NCI-H1436 treated with DMSO at 0.1 percent for 48 hours (cell line): ENCODE data around the gene RFC2.
"Not testable (repeated sequence)": the region's sequence is repeated elsewhere in the genome, so short reads cannot be mapped to it uniquely, and the experiment has no call there.

Experiments used
- DNase-seq: peaks from one replicate; lab custom pipeline; 2025; lab: John Stamatoyannopoulos, UW

The RFC2 gene

DNA sequence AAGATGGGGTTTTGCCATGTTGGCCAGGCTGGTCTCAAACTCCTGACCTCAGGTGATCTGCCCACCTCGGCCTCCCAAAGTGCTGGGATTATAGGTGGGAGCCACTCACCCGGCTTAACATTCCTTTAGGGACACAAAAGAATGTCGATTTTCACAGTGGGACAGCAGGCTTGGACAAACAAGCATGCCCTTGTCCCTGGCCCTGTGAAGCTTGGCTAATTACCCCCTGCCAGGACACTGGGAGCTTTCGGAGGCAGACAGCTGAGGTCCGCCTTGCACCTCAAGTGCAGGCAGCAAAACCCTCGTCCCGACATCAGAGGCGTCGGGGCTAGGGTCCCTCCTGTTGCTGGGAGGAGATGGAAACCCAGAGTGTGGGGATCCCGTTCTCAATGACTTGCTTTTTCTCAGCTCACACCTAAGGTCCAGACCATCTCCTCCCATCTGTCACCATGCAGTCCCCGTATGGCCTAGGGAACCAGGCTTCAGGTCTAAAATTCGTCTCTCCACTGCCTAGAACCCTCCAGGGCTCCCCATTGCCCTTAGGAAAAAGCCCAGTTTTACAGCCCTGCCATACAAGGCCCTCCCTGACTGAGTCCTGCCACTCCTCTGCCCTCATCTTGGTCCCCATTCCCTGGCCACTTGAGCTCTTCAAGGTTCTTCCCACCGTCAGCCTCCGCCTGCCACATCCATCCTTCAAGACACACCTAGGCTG is 28.7 kb upstream of the RFC2 start:
- no peak for DNase-seq

DNA sequence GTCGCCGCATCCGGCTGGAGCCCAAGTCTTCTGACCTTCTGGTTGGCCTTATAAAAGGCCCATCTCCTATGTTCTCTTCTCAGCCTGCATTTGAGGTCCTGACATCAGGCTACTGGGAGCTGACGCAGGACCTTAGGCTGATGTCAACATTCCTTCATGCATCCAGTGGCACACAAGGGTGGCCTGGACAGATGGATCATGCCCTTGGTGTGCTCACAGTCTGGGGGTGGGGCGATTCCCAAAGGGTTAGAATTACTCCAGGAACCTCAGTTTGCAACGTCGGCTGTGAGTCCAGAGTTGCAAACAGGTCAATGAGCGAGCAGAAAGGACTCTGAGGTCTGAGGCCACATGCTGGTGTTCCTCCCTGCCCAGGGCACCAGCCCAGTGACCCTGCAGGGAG is 26.8 kb upstream of the RFC2 start:
- DNase-seq: no peak

DNA sequence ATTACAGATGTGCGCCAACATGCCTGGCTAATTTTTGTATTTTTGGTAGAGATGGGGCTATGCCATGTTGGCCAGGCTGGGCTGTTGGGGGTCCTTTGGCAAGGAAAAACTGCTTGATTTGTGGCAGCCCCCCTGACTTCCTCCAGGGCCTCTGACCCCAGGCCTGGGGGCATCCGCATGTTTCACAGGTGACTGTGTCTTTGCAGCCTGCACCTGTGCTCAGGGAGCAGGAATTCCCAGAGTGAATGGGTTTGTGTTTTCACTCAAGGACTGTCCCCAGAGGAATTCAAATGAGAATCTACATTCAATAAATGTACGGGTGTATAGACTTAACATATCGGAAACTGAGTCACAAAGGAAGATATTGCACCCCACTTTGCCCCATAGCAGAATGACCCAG is 23.4 kb upstream of the RFC2 start:
- no peak for DNase-seq

DNA sequence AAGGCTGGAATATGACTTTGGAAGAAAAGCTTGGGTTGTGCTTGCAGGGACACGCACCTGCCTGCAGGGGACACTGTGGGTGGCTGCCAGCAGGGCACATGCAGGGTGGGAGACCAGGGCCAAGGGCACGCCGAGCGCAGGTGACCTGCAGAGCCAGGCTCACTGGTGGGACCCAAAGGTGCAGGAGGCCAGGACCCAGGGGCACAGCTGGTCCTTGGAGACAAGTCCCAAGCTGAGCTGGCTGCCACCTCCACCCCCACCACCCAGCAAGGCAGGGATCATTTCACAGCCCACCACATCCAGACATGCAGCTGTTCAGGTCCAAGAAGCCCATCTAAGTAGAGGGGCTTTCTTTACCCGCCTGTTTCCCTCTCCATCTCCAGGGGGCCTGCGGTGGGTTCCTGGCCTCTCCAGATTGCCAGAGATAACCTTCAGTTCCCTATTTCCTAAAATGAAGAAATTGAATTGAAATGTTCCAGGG is 21.2 kb upstream of the RFC2 start:
- DNase-seq: no peak

DNA sequence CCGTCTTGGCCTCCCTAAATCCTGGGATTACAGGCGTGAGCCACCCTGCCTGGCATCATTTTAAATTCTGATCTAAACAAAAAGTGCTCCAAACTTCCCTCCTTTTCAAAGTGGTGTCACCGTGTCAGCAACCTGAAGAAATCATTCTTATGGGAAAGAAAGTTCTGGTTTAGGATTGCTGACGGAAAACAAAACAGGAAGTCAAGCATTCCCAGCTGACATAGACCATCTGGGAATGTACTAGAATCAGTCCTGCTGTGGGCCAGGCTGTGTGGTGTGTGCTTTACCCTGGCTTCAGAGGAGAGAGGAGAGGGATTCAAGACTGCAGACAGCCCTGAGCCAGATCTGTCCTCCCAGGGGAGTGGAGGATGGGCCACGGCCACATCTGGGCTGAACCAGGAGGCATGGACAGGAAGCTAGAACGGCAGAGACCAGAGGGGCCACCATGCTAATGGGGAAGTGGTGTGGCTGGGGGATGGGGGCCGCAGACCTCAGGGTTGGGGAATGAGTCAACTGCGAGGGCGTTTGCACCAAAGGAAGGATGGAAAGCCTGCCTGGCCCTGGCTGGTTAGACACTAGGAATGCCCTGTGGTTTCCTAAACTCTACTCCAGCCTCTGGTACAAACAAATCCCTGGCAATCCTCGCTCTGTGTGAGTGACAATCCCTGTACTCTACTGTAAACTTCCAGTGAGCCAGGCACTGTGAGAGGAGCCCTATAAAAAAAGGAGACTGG is 18.3 kb upstream of the RFC2 start:
- no peak for DNase-seq

DNA sequence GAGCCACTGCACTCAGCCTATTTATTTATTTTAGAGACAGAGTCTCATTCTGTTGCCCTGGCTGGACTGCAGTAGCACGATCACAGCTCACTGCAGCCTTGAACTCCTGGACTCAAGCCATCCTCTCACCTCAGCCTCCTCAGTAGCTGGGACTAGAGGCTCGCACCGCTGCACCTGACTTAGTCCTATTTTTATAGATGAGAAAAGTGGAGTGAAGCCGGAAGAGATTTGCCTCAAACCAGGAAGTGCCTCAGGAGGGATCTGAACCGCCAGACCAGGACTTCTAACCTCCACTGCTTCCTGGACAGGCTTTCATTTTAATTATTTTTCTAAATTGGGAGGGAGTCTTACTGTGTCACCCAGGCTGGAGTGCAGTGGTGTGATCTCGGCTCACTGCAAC is 17.5 kb upstream of the RFC2 start:
- DNase-seq: no peak

DNA sequence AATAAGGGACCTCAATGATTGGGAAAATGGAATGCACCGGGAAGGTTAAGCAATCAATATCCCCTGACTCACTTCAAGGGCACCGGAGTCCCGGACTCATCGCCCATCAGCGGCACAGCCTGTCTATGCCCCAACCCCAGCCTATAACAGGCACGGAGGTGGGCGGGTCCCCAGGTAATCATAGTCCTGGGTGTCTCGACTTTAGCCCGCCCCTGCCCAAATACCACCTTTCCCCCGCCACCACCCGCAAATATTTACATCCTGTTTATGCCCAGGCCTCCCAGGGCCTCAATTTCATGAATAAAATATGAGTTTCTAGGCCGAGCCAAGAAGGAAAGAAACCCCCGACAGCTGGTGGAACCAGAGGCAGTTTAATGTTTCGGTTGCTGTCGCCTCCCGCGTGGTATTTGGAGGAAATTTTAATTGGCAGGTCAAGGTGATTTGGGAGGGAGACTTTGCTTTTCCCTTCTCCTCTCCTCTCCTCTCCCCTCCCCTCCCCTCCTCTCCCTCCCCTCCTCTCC is 15.6 kb upstream of the RFC2 start:
- DNase-seq: peak; percentile 26

DNA sequence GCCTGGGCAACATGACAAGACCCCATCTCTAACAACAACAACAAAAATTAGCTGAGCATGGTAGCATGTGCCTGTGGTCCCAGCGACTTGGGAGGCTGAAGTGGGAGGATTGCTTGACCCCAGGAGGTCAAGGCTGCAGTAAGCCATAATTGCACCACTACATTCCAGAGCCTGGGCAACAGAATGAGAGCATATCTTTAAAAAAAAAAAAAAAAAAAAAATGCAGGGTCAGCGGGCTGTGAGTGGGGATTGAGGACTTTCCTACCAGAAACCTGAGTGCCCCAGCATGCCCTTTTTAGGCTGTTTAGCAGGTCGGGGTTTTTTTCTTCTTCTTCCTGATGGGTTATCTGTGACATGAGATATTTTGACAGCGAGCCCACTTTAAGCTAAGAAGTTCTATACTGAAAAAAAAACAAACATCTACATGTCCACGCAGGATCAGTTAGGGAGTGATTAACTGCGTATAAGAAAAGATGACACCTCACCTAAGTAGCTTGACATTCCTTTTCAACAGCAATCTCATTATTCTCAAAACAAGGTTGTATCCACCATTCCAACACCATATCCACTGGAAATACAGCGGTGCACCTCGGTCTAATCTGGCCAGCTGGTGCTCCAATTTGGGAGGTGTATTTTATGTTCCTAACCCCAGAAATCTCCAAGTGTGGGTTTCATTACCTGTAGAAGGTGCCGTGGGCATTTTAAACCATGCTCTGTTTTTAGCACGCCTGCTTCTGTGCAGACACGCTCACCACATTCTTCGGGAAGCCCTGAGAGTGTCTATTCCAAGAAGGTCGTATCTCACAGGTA is 13.8 kb upstream of the RFC2 start:
- DNase-seq: no peak

DNA sequence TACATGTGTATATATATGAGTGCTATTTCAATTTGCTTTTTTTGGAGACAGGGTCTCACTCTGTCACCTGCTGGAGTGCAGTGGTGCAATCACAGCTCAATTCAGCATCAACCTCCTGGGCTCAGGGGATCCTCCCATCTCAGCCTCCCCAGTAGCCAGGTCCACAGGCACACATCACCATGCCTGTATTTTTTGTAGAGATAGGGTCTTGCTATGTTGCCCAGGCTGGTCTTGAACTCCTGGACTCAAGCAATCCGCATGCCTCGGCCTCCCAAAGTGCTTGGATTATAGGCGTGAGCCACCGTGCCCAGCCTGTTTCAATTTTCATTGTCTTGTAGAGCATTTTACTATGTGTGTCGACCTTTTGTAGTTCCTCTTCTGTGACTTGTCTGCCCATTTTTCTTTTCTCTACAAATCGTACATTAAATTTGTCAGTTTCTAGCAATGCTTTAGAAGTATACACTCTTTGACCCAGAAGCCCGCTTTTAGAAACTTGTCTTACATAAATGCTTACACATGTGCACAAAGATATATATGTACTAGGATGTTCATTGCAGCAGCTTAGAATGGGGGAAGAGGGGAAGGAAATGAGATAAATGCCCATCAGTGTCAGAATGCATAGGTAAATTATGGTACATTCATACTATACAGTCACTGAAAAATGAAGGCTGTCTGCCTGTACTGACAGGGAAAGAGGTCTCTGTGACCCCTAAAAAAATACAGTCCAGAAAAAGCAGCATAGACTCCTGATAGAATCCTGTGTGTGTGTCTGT is 12.2 kb upstream of the RFC2 start:
- DNase-seq: no peak

DNA sequence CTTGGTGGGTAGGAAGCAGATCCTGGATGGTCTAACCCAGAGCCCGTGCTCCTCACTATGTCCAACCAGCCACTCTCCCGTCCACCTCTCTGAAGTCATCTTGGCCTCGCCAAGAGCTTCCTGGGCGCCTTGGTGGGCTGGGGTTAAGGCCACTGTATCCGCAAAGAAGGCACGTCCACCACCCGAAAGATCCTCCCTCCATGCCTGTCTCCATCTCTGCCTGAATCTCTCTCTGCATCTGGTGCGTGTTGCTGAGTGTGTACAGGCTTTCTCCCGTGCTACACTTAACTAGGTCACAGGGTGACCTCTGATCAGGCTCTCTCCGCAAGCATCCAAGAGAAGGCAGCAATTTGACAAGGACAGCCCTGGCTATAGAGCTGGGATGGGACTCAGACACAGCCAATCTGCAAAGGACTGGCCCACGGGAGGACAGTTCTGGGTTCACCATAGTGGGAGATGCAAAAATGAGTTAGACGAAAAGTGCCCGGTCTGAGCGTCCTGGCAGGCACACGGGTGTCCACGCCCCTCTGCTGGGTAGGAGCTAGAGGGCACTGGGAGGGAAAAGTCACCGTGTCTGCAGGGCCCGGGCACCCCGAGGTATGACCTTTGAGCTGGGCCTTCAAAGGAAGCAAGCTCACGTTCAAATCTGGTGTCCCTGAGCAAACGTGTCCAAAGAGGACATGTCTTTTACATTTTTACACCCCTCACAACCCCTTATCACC is 9.4 kb upstream of the RFC2 start:
- no peak for DNase-seq

DNA sequence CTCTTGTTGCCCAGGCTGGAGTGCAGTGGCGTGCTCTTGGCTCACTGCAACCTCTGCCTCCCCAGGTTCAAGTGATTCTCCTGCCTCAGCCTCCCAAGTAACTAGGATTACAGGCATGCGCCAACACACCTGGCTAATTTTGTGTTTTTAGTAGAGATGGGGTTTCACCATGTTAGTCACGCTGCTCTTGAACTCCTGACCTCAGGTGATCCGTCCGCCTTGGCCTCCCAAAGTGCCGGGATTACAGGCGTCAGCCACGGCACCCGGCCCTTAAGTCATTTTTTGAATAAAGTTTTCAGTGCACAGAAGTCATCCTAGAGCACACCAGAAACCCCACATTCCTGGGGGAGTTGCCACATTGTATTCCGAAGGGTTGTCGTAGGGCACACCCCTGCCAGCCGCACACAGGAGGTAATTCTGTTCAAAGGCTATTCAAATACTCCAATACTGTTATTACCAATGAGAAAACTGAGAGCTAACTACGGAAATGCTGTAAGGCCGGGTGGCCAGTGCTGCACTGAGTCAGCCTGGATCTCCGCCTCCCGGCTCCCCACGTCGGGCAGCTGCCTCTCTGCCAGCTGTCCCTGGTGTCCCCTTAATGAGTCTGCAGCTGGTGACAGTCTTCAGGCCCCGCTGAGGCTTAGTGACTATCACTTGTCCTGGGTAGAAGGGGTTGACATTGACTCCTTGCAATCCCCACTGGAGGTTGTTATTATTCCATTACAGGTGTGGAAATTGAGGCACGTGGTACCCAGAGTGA is 8.6 kb upstream of the RFC2 start:
- peak; percentile 6 for DNase-seq

DNA sequence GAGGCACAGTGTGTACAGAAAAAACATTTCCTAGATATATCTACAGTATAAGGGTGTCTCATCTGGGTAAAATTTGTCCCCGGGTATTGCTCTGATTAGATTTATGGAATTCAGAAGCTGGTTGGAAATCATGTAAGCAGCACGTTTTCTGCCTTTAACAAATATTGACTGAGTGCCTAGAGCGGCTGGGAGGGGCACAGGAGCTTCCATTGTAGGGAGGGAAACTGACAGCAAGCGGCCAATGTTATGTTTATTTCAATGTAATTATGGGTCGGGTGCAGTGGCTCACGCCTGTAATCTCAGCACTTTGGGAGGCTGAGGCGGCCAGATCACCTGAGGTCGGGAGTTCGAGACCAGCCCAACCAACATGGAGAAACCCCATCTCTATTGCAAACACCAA is 4.4 kb upstream of the RFC2 start:
- no peak for DNase-seq

DNA sequence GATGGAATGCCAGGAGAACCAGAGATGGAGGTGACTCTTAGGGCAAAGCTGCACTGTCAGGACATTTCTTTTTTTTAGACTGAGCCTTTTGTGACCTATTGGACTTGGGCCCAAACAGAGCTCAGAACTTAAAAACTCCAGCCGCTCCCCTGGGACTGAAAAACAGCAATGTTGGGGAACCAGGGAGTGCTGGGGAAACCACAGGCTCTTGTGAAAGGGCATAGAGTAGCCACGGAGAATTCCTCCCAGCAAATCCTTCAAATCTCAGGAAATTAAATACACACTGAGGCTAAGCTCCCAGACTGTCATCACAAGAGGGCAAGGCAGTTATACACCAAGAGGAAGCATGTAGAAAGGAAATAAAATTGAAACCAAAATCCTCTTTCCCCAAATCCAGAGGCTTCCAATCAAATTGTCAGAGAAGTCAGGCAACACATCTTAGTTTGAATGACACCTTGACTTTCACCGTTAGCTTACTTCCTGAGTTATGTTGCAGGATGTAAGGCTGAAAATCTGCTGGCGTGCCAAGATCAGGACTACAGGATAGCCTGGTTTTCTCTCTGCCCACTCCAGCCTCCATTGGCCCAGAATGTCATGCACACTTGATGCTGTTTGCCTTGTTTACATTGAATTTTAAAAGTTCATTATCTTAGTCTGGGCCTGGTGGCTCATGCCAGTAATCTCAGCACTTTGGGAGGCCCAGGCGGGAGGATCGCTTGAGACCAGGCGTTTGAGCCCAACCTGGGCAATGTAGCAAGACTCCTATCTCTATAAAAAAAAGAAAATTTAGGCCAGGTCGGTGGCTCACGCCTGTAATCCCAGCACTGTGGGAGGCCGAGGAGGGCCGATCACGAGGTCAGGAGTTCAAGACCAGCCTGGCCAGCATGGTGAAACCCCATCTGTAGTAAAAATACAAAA is 2.6 kb upstream of the RFC2 start:
- no peak for DNase-seq

DNA sequence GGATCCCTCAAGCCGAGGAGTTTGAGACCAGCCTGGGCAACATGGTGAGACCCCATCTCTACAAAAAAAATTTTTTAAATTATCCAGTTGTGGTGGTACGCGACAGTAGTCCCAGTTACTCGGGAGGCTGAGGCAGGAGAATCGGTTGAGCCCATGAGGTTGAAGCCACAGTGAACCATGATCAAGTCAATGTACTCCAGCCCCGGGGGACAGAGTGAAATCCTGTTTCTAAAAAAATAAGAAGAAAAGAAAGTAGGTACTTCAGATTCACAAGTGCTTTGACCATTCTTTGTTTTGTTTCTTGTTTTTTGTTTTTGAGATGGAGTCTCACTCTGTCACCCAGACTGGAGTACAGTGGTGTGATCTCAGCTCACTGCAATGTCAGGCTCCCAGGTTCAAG is 1.3 kb upstream of the RFC2 start:
- not testable (repeated sequence) for DNase-seq

DNA sequence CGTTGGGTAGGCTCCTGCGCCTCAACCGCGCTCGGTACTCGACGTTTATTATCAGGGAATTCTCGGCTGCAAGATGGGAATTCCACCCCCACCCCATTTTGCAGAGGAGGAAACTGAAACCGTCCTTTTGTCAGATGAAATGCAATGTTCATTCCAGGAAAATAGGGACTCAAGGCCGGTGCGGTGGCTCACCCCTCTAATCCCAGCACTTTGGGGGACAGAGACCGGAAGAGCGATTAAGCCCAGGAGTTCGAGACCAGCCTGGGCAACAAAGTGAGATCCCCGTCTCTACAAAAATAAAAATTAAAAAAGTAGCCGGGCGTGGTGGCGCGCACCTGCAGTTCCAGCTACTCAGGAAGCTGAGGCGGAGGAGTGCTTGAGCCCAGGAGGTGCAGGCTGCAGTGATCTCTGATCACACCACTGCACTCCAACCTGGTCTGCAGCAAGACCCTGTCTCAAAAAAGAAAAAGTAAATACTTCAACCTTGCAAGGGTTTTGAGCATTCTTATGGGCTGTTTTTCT is 720 bp upstream of the RFC2 start:
- no peak for DNase-seq

DNA sequence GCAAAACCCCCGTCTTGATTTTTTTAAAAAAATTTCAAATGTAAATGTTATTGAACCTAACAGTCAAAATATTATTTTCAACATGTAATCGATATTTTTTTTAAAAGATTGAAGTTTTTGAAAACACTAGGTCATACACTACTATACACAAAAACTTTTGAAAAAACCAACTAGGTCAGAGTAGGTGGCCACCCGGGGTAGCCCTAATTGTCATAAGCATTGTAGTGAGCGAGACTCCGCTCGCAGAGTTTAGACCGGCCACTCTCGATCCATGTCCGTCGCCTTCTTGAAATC is 417 bp downstream of the RFC2 start:
- DNase-seq: no peak

DNA sequence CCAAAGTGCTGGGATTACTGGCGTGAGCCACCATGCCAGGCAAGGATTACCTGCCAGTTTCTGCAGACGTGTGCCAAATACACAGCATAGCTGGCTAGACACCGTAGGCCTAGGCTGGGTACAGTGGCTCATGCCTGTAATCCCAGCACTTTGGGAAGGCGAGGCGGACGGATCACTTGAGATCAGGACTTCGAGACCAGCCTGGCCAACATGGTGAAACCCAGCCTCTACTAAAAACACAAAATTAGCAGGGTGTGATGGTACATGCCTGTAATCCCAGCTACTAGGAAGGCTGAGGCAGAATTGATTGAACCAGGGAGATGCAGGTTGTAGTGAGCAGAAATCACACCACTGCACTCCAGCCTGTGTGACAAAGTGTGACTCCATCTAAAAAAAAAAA is 868 bp downstream of the RFC2 start:
- no peak for DNase-seq

DNA sequence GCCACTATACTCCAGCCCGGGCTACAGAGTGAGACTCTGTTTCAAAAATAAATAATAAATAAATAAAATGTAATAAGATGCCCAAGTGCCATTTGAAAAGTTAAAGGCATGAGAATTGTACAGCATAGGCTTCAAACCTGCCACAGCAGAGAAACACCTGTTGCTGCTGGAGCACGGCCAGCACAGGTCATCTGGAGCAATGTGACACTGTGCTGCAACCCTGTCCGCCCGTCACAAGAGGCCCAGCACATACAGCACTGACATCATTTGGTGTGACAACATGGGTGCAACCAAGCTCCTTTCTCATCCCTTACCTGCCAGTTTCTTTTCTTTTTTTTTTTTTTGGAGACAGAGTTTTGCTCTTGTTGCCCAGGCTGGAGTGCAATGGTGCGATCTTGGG is 1.3 kb downstream of the RFC2 start:
- DNase-seq: no peak

DNA sequence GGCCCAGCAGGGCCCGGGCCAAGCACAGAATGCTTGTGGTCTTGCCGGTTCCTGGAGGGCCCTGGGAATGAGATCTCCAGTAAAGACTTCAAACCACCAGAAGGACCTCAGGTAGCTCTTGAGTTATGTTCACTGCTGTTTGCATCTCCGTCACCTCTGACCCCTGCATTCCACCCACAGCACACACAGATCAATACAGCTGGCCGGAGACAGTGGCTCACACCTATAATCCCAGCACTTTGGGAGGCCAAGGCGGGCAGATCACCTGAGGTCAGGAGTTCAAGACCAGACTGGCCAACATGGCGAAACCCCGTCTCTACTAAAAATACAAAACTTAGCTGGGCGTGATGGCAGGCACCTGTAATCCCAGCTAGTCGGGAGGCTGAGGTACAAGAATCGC is 5.1 kb downstream of the RFC2 start:
- not testable (repeated sequence) for DNase-seq
